NCI-H1417 (cell line): ENCODE results near the gene SMAD6.

Experiments
- DNase-seq, 3 experiments: peaks; one replicate each; lab custom pipeline; 2025; lab: John Stamatoyannopoulos, UW

SMAD6 gene

GRCh38 chr15:66721020-66721419, 19.0 kb downstream of the SMAD6 start:
- no peak for DNase-seq

DNA sequence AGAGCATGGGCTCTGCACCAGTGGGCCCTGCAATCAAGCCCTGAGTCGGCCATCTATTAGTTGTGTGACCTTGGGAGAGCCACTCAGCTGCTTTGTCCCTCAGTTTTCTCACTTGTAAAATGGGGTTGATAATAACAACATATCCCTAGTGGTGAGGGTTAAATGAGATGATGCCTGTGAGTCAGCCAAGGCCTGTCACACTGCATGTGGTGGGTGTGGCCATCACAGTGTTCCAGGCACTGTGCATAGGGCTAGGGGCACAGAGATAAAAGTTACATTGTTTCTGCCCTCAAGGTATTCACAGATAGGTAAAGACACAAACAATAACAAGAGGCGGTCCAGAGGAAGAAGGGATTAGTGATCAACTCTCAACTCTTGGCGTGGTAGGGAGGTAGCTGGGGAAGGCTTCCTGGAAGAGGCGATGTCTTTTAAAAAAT, 19.5 kb downstream of the SMAD6 start:
- no peak for DNase-seq

- DNase-seq: no peak
Observed at GRCh38 chr15:66721954-66722353, 19.9 kb downstream of the SMAD6 start.

DNA sequence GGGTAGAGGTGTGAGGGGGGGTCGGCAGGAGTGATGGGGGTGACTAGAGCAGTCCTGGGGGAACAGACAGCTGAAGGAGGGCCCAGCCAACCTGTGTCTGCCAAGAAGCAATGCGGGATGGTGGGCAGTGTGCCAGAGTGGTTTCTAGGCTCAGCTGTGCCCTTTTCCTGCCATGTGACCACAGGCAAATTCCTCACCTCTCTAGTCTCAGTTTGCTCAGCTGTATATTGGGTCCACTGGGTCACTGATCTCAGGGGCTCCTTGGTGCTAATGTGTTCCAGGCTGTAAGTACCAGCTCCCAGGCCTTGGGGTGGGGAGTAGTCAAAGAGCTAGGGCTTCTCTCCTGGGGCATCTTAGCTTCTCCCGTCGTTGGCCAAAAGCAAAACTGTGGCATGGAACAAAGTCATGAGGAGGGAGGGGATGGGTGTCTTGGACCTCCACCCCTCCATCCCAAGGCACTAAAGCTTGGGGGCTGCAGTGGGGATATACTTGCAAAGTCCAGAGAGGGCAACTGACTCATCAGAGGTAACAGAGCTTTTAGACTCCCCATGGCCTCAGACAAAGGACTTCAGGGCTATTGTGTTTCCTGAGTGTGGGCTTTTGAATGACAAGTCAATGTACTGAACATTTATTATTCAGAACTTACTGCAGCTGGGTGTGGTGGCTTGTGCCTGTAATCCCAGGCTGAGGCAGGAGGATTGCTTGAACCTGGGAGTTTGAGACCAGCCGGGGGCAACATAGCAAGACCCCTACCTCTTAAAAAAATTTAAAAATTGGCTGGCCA, 20.9 kb downstream of the SMAD6 start:
- no peak for DNase-seq

DNA sequence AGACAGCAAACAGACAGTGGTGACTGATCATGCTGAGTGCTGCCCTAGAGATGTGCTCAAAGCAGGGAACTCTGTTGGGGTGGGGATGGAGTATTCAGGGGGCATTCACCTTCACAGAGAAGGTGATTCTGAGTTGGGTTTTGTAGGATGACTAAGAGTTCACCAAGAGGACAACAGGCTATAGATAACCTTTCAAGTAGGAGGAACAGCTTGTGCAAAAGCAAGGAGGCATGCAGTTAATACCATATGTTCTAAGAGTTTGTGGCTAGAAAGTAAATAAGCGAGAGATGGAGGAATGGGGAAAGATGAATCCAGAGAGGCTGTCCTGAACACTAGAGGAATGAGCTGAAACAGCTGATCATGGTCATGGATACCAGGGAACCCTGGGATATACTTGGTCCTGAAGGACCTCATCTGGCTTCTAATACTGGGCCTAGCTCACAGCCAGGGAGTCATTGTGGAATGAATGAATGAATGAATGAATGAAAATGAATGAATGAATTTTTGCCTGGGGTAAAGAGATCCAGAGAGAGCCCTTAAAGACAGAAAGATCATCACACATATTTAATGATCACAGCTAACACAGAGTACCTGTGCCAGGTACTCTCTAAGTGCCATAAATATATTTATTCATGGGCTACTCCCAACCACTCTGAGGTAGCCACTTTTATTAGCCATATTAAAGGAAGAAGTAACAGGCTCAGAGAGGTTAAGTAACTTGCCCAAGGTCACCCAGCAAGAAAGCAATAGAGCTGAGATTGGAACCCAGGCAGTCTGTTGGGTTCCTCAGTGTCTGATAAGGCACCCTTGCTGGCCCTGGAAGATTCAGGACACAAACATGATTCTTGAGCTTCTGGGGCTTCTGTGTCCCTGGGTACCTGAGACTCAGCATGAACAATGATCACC, 22.0 kb downstream of the SMAD6 start:
- DNase-seq: no peak

DNA sequence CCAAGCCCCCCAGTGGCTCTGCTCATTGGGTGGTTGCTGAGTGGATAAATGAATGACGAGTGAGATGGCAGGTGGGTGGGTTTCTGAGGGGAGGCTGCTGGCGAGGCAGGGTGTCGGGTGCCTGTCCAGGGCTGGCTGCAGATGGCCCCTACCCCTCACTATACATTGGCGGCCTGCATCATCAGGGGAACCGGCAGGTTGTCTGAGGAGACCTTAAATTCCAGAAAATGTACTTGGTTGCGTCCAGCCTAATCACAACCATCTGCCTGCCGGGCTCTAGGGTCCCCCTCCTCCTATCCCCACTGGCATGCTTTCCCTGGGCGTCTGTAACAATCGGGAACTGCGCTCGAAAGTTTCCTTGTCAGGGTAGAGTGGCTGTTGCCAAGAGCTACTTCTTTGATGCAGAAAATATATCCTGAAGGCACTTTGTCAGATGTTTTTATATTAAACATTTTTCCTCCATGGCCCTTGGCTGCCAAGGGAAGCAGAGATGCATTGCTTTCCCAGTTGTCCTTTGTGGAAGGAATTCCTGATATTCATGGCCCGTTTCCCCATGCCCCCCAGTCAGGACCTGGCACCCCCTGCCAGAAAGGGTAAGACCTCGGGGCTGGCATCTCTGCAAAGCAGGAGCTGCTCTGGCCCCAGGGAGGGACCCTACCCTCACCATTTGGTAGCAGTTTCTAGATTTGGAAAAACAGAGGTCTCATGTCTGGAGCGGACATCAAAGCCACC, 22.9 kb downstream of the SMAD6 start:
- no peak for DNase-seq

DNA sequence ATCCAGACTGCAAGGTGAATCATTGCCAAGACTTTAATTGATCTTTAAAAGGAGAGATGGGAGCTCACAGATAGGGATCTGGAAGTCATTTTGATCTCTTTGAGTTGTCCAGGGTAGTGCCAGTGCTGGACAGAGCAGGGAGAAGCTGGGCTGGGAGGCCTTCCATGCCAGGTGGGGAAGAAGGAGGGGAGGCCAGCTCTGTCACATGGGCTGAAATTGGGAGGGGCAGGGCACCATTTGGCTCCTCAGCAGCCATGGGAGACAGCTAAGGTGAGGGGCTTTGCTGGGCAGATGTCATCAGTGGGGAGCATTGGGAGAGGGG, 23.4 kb downstream of the SMAD6 start:
- DNase-seq: no peak

GRCh38 chr15:66726386-66726785, 24.4 kb downstream of the SMAD6 start:
- DNase-seq: no peak

GRCh38 chr15:66729331-66729951, 27.4 kb downstream of the SMAD6 start:
- DNase-seq: no peak

DNA sequence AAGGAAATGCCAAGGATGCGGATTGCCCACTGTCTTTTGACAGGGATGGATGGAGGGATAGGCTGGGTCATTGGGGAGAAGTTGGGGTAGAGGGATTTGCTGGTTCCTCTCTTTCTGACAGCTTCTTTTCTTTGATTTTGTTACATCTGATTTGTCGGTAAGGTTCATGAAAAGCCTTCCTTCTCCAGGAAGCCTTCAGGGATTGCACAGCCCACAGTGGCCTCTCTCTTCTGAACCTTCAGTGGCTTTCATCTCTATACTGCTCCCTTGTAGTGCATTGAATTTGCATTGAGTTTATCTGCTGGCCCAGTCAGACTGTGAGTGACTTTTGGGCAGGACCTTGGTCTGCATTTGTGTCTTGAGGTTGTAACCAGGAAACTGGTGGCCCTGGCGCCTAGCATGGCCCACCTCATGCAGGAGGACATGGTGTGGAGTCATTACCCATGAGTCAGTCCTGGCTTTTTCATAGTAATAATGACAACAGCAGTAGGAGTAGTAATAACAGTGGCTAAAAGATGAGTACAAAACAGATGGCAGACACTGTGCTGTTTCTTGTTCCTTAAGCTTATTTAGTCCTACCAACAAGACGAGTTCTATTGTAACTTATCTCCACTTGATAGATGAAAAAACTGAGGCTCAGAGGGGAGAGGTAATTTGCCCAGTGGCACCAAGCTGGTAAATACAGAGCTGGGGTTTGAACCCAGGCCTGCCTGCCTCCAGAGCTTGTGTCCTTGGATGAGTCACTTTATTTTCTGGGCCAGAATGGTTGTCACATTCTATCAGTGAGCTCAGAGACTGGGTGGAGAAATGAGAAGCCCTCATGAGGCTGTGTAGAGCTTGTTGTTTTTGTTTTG, 28.4 kb downstream of the SMAD6 start:
- DNase-seq: no peak

DNA sequence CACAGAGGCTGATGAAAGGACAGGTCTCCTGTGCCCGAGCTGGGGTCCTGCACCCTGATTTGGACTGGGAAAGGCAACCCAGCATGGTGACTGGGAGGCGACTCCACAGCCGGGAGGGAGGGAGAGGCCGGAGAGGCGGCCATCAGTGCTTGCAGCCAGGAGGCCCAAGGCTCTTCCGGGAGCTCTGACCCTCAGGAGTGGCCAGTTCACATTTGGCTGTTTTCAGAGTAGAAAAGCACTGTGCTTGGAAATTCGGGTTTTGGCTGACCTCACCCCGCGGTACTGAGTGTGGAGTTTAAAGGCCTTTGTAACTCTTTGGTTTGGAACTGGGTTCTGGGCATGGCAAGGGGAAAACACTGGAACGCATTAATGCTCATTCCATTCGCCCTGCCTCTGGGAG, 31.9 kb downstream of the SMAD6 start:
- DNase-seq: no peak

DNA sequence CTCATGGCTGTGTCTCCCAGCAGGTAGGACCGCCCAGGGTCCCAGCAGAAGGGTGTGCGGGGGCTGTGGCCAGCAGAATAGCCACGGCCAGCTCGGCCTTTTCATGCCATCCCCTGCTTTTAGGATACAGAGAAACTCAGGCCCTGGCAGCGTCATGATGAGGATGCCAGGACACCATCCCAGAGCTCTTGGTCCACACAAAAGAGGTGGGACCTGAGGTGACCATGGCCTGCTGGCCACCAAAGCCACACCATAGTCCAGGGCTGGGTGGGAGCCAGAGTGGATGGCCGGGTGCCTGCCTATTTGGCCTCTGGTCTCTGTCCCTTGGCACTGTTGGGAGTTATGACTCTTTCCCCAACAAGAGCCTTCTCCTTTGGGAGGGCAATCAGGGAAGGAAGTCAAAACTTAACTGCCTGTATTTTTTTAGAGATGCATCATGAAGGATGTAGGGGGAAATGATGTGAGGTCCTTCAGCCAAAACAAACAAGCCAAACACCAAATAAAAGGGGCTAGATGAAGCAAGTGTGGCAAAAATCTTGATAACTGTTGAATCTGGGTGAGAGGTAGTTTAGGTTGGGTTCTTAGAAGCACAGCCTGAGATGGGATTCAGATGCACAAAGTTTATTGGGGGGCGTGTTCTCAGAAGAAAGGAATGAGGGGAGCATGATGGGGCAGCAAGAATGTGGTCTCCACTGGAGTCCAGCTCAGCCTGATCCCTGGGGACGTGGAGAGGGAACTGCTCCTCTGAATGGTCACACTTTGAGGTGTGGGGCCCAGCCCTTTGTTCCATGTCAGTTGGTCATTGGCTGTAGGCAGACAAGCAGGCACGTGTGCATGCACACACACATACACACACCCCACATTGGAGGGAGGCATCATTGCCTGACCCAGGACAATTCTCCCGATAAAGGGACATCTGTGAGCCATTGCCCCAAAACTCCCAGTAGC, 33.2 kb downstream of the SMAD6 start:
- no peak for DNase-seq

- no peak for DNase-seq
Observed at GRCh38 chr15:66735909-66736305, 33.9 kb downstream of the SMAD6 start.

DNA sequence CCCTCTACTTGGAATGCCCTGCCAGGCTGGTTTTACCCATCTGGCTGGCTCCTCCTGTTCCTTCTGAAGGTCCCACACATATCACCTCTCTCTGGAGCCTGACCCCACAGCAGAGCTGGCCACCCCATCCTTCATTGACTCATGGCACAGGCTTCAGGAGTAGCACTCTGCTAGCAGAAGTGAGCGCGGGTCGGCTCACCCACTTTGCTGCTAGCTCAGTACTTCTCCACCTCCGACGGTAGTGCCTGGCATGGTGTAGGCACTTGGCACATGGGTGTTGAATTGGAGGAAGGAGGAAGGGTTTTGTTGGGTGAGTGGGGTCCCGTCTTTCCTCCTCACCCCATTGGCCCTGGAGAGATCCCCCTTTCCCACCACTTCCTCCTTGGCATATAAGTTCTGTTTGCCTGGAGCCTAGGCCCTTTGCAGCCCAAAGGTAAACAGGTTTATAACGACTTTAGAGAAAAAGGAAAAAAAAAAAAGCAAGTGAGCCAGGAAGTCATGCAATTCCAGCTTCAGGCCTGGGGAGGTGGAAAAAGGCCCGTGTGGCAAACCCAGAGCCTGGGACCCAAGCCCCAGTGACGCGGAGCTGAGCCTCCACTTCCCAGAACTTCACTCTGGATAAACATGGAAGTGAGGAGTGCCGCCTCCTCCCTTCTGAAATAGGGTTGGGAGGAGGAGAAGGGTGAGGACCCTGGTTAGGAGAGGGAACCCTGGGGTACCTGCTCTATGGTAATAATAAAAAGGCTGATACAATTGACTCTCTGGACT, 35.4 kb downstream of the SMAD6 start:
- DNase-seq: no peak

DNA sequence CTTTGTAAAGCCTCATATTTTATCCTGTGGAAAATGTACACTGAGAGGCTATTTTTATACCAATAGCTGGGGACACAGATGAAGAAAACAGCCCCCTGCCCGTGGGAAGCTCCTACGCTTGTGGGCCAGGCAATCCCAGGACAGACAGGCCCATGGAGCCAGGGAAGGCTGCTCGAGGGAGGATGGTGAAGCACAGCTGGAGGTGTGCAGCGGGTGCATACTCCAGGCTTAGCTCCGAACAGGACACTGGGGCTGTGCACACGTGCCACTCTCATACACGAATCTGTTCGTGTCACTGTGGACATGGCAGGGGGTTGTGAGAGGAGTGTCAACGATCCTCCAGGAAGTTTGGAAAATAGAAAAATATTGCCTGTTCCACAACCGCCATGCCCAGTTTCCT, 36.1 kb downstream of the SMAD6 start:
- DNase-seq: no peak

DNA sequence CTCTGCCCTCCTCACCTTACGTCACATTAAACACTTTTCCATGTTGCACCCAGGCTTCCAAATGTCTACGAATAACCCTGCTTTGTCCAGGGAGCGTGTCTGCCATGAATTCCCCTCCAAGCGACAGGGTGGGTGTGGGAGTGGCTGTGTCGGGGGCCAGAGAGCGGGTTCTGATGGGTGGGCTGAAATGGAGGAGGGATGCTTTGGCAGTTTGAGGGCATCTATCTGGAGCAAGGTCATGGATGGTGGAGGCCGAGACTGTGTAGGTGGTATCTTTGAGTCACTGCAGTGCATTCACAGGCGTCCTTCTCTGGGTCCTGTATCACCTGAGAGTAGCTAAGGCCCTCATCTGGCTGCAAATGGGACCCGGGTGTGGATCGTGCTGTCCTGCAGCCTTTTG, 36.6 kb downstream of the SMAD6 start:
- DNase-seq: no peak

DNA sequence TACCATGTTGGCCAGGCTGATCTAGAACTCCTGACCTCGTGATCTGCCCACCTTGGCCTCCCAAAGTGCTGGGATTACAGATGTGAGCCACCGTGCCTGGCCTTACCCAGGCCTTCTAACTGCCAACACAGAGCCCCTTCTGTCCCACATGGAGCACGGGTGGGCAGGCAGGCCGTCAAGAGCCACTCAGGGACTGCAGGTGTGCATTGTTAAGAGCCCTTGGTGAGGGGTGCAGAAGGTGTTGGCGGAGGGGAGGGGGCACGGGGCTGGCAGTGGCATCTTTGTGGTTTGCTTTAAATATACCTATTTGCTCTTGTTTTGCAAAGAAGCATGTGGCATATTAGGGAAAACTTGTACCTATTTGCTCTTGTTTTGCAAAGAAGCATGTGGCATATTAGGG, 37.3 kb downstream of the SMAD6 start:
- peak in 1 of 3 experiments; percentile 40 for DNase-seq

GRCh38 chr15:66740802-66741201, 38.8 kb downstream of the SMAD6 start:
- no peak for DNase-seq

- DNase-seq: no peak
Observed at GRCh38 chr15:66741646-66742045, 39.6 kb downstream of the SMAD6 start.
